HFFc6 (cell line): Measurements from ENCODE around the gene CACNA1C. TPM values are rescaled to one million over a fixed set of nuclear protein-coding genes. Genes with fewer than 3 reads are reported as not detected.

Experiments used
- DNase-seq: peaks from one replicate; pipeline ENCODE4 v3.0.0-alpha.2; 2018
- H3K27ac Mint-ChIP-seq: 2 replicates; pipeline ENCODE4 v1.8.0; 2020; ENCODE audit warnings: mild to moderate bottlenecking, mixed read lengths
- H3K27me3 Mint-ChIP-seq: 2 replicates; pipeline ENCODE4 v1.8.0; 2021; ENCODE audit warnings: mild to moderate bottlenecking, moderate library complexity, mixed read lengths; ENCODE audit not compliant: insufficient read depth
- H3K36me3 Mint-ChIP-seq: 2 replicates; pipeline ENCODE4 v1.8.0; 2021; ENCODE audit warnings: low read depth, mixed read lengths
- H3K4me1 Mint-ChIP-seq: 2 replicates; pipeline ENCODE4 v1.8.0; 2020; ENCODE audit warnings: low read depth, mixed read lengths
- H3K4me3 Mint-ChIP-seq: 2 replicates; pipeline ENCODE4 v1.8.0; 2020; ENCODE audit warnings: mild to moderate bottlenecking, moderate library complexity, mixed read lengths
- H3K9me3 Mint-ChIP-seq: 2 replicates; pipeline ENCODE4 v1.8.0; 2020; ENCODE audit warnings: mild to moderate bottlenecking, mixed read lengths
- CTCF ChIP-seq: fragments of 200-600 bp; sonication (generic); IDR thresholded peaks from 2 replicates; pipeline ENCODE4 v1.5.0; 2021; ENCODE audit warnings: antibody characterized with exemption, mild to moderate bottlenecking
- total RNA-seq, 6 experiments: library from RNA; stranded (reverse); fragmentation: NEBNext Ultra II Directional; extraction: Animal tissue kit (Norgen Biotek cat#: 25700); gene quantifications; 2 replicates in 1 of 6; 3 replicates in 5 of 6; pipeline ENCODE4 v1.2.3, GENCODE V29; 2021

Gene CACNA1C
- total RNA-seq, 6 experiments from 2014 or later: 6.7 to 11.5 (median 10.6) TPM

GRCh38 chr12:2625289-2625612, 572.5 kb downstream of the CACNA1C start:
- Mint-ChIP-seq H3K4me3 (no peak overlapping the region), H3K9me3 (no peaks in the 10 kb centered on the region), H3K36me3 (no peaks in the 10 kb centered on the region), H3K27me3 (peaks cover 6% of the 10 kb centered on the region), H3K4me1 (peaks cover 6% of the 10 kb centered on the region), H3K27ac (no peak overlapping the region)
- DNase-seq: no peak
- TF ChIP-seq CTCF: no peak

- no peak for TF ChIP-seq CTCF
- Mint-ChIP-seq H3K27me3 (peaks cover 7% of the 10 kb centered on the region), H3K4me1 (peaks cover 6% of the 10 kb centered on the region), H3K27ac (no peak overlapping the region), H3K4me3 (no peak overlapping the region), H3K36me3 (no peaks in the 10 kb centered on the region), H3K9me3 (no peaks in the 10 kb centered on the region)
- no peak for DNase-seq
These were observed 574.5 kb downstream of the CACNA1C start for GRCh38 chr12:2627076-2627834.

GRCh38 chr12:2627835-2628191, 575.0 kb downstream of the CACNA1C start:
- Mint-ChIP-seq H3K9me3 (no peaks in the 10 kb centered on the region), H3K27ac (no peak overlapping the region), H3K36me3 (no peaks in the 10 kb centered on the region), H3K4me1 (peaks cover 6% of the 10 kb centered on the region), H3K27me3 (peaks cover 7% of the 10 kb centered on the region), H3K4me3 (no peak overlapping the region)
- DNase-seq: no peak
- no peak for TF ChIP-seq CTCF

- DNase-seq: no peak
- TF ChIP-seq CTCF: no peak
- H3K27me3 Mint-ChIP-seq: peaks cover 7% of the 10 kb centered on the region
- no peak overlapping the region for H3K27ac Mint-ChIP-seq
- H3K36me3 Mint-ChIP-seq: no peaks in the 10 kb centered on the region
- H3K4me1 Mint-ChIP-seq: peaks cover 6% of the 10 kb centered on the region
- H3K9me3 Mint-ChIP-seq: no peaks in the 10 kb centered on the region
- no peak overlapping the region for H3K4me3 Mint-ChIP-seq
These were observed 575.6 kb downstream of the CACNA1C start for GRCh38 chr12:2628401-2628800.

- H3K36me3 Mint-ChIP-seq: peaks cover 1% of the 10 kb centered on the region; the same call in 1 of the 2 replicates
- H3K27ac Mint-ChIP-seq: no peak overlapping the region
- H3K9me3 Mint-ChIP-seq: no peaks in the 10 kb centered on the region
- H3K27me3 Mint-ChIP-seq: peaks cover 8% of the 10 kb centered on the region
- H3K4me3 Mint-ChIP-seq: no peak overlapping the region
- TF ChIP-seq CTCF: no peak
- peaks cover 6% of the 10 kb centered on the region for H3K4me1 Mint-ChIP-seq
- DNase-seq: no peak
These were observed 576.3 kb downstream of the CACNA1C start for GRCh38 chr12:2629051-2629450.
